ENCODE results near the gene PNPLA1.

The PNPLA1 gene

GRCh38 chr6:36245572-36246061, 24.2 kb upstream of the PNPLA1 start:
- H3K27ac ChIP-seq (ENCODE audit: low read depth in 2 of 2, low read length in 2 of 2): no peak overlapping the region
- H3K4me3 ChIP-seq (ENCODE audit: low read length in 2 of 2): no peak overlapping the region
- H3K36me3 ChIP-seq (ENCODE audit: control insufficient read depth in 2 of 2, insufficient read depth in 2 of 2, low read length in 2 of 2): no peaks in the 10 kb centered on the region
- H3K9me3 ChIP-seq (ENCODE audit: control insufficient read depth in 2 of 2, low read length in 2 of 2): no peaks in the 10 kb centered on the region
- H3K9ac ChIP-seq (ENCODE audit: low read depth in 1 of 2, low read length in 2 of 2): peak overlapping the region in 1 of 2 donors; percentile 9
- peaks cover 4 to 8% of the 10 kb centered on the region in 2 donors for H3K4me1 ChIP-seq (ENCODE audit: control insufficient read depth in 2 of 2, insufficient read depth in 2 of 2, low read length in 2 of 2)
- H3K27me3 ChIP-seq (ENCODE audit: control insufficient read depth in 2 of 2, insufficient read depth in 2 of 2, low read length in 2 of 2): no peaks in the 10 kb centered on the region

GRCh38 chr6:36246506-36247268, 23.2 kb upstream of the PNPLA1 start:
- Histone ChIP-seq H3K9me3 (ENCODE audit: control insufficient read depth in 2 of 2, low read length in 2 of 2) (no peaks in the 10 kb centered on the region), H3K27ac (ENCODE audit: low read depth in 2 of 2, low read length in 2 of 2) (no peak overlapping the region), H3K4me1 (ENCODE audit: control insufficient read depth in 2 of 2, insufficient read depth in 2 of 2, low read length in 2 of 2) (peaks cover 4 to 8% of the 10 kb centered on the region in 2 donors), H3K27me3 (ENCODE audit: control insufficient read depth in 2 of 2, insufficient read depth in 2 of 2, low read length in 2 of 2) (no peaks in the 10 kb centered on the region), H3K4me3 (ENCODE audit: low read length in 2 of 2) (no peak overlapping the region), H3K9ac (ENCODE audit: low read depth in 1 of 2, low read length in 2 of 2) (no peak overlapping the region), H3K36me3 (ENCODE audit: control insufficient read depth in 2 of 2, insufficient read depth in 2 of 2, low read length in 2 of 2) (no peaks in the 10 kb centered on the region)

- Histone ChIP-seq H3K9ac (ENCODE audit: low read depth in 1 of 2, low read length in 2 of 2) (no peak overlapping the region), H3K36me3 (ENCODE audit: control insufficient read depth in 2 of 2, insufficient read depth in 2 of 2, low read length in 2 of 2) (no peaks in the 10 kb centered on the region), H3K4me1 (ENCODE audit: control insufficient read depth in 2 of 2, insufficient read depth in 2 of 2, low read length in 2 of 2) (peaks cover 4 to 8% of the 10 kb centered on the region in 2 donors), H3K9me3 (ENCODE audit: control insufficient read depth in 2 of 2, low read length in 2 of 2) (no peaks in the 10 kb centered on the region), H3K27me3 (ENCODE audit: control insufficient read depth in 2 of 2, insufficient read depth in 2 of 2, low read length in 2 of 2) (no peaks in the 10 kb centered on the region), H3K4me3 (ENCODE audit: low read length in 2 of 2) (no peak overlapping the region), H3K27ac (ENCODE audit: low read depth in 2 of 2, low read length in 2 of 2) (no peak overlapping the region)
Measured at GRCh38 chr6:36247693-36248092, 22.2 kb upstream of the PNPLA1 start.

- Histone ChIP-seq H3K27me3 (ENCODE audit: control insufficient read depth in 2 of 2, insufficient read depth in 2 of 2, low read length in 2 of 2) (no peaks in the 10 kb centered on the region), H3K9me3 (ENCODE audit: control insufficient read depth in 2 of 2, low read length in 2 of 2) (no peaks in the 10 kb centered on the region), H3K4me1 (ENCODE audit: control insufficient read depth in 2 of 2, insufficient read depth in 2 of 2, low read length in 2 of 2) (peaks cover 4 to 8% of the 10 kb centered on the region in 2 donors), H3K9ac (ENCODE audit: low read depth in 1 of 2, low read length in 2 of 2) (no peak overlapping the region), H3K36me3 (ENCODE audit: control insufficient read depth in 2 of 2, insufficient read depth in 2 of 2, low read length in 2 of 2) (no peaks in the 10 kb centered on the region), H3K27ac (ENCODE audit: low read depth in 2 of 2, low read length in 2 of 2) (no peak overlapping the region), H3K4me3 (ENCODE audit: low read length in 2 of 2) (no peak overlapping the region)
Measured at GRCh38 chr6:36248980-36249379, 20.9 kb upstream of the PNPLA1 start.

- Histone ChIP-seq H3K27me3 (ENCODE audit: control insufficient read depth in 2 of 2, insufficient read depth in 2 of 2, low read length in 2 of 2) (no peaks in the 10 kb centered on the region), H3K9me3 (ENCODE audit: control insufficient read depth in 2 of 2, low read length in 2 of 2) (no peaks in the 10 kb centered on the region), H3K9ac (ENCODE audit: low read depth in 1 of 2, low read length in 2 of 2) (no peak overlapping the region), H3K4me3 (ENCODE audit: low read length in 2 of 2) (no peak overlapping the region), H3K27ac (ENCODE audit: low read depth in 2 of 2, low read length in 2 of 2) (no peak overlapping the region), H3K36me3 (ENCODE audit: control insufficient read depth in 2 of 2, insufficient read depth in 2 of 2, low read length in 2 of 2) (no peaks in the 10 kb centered on the region), H3K4me1 (ENCODE audit: control insufficient read depth in 2 of 2, insufficient read depth in 2 of 2, low read length in 2 of 2) (peaks cover 4 to 8% of the 10 kb centered on the region in 2 donors)
Measured at GRCh38 chr6:36249536-36249935, 20.3 kb upstream of the PNPLA1 start.

GRCh38 chr6:36252005-36252404, 17.9 kb upstream of the PNPLA1 start:
- Histone ChIP-seq H3K4me1 (ENCODE audit: control insufficient read depth in 2 of 2, insufficient read depth in 2 of 2, low read length in 2 of 2) (no peaks in the 10 kb centered on the region), H3K4me3 (ENCODE audit: low read length in 2 of 2) (no peak overlapping the region), H3K36me3 (ENCODE audit: control insufficient read depth in 2 of 2, insufficient read depth in 2 of 2, low read length in 2 of 2) (no peaks in the 10 kb centered on the region), H3K9ac (ENCODE audit: low read depth in 1 of 2, low read length in 2 of 2) (no peak overlapping the region), H3K27me3 (ENCODE audit: control insufficient read depth in 2 of 2, insufficient read depth in 2 of 2, low read length in 2 of 2) (no peaks in the 10 kb centered on the region), H3K9me3 (ENCODE audit: control insufficient read depth in 2 of 2, low read length in 2 of 2) (no peaks in the 10 kb centered on the region), H3K27ac (ENCODE audit: low read depth in 2 of 2, low read length in 2 of 2) (no peak overlapping the region)

GRCh38 chr6:36263390-36264000, 6.4 kb upstream of the PNPLA1 start:
- no peak overlapping the region for H3K9ac ChIP-seq (ENCODE audit: low read depth in 1 of 2, low read length in 2 of 2)
- no peaks in the 10 kb centered on the region for H3K36me3 ChIP-seq (ENCODE audit: control insufficient read depth in 2 of 2, insufficient read depth in 2 of 2, low read length in 2 of 2)
- no peaks in the 10 kb centered on the region for H3K4me1 ChIP-seq (ENCODE audit: control insufficient read depth in 2 of 2, insufficient read depth in 2 of 2, low read length in 2 of 2)
- no peak overlapping the region for H3K27ac ChIP-seq (ENCODE audit: low read depth in 2 of 2, low read length in 2 of 2)
- H3K9me3 ChIP-seq (ENCODE audit: control insufficient read depth in 2 of 2, low read length in 2 of 2): peaks cover 4 to 5% of the 10 kb centered on the region in 2 donors
- no peaks in the 10 kb centered on the region for H3K27me3 ChIP-seq (ENCODE audit: control insufficient read depth in 2 of 2, insufficient read depth in 2 of 2, low read length in 2 of 2)
- H3K4me3 ChIP-seq (ENCODE audit: low read length in 2 of 2): no peak overlapping the region

- Histone ChIP-seq H3K27me3 (ENCODE audit: control insufficient read depth in 2 of 2, insufficient read depth in 2 of 2, low read length in 2 of 2) (peaks cover 2% of the 10 kb centered on the region in 2 donors), H3K4me3 (ENCODE audit: low read length in 2 of 2) (no peak overlapping the region), H3K4me1 (ENCODE audit: control insufficient read depth in 2 of 2, insufficient read depth in 2 of 2, low read length in 2 of 2) (no peaks in the 10 kb centered on the region), H3K9ac (ENCODE audit: low read depth in 1 of 2, low read length in 2 of 2) (no peak overlapping the region), H3K9me3 (ENCODE audit: control insufficient read depth in 2 of 2, low read length in 2 of 2) (peaks cover 4 to 5% of the 10 kb centered on the region in 2 donors), H3K36me3 (ENCODE audit: control insufficient read depth in 2 of 2, insufficient read depth in 2 of 2, low read length in 2 of 2) (no peaks in the 10 kb centered on the region), H3K27ac (ENCODE audit: low read depth in 2 of 2, low read length in 2 of 2) (no peak overlapping the region)
Measured at GRCh38 chr6:36265744-36266143, 4.1 kb upstream of the PNPLA1 start.

GRCh38 chr6:36266913-36267644, 2.8 kb upstream of the PNPLA1 start:
- Histone ChIP-seq H3K4me1 (ENCODE audit: control insufficient read depth in 2 of 2, insufficient read depth in 2 of 2, low read length in 2 of 2) (no peaks in the 10 kb centered on the region), H3K27ac (ENCODE audit: low read depth in 2 of 2, low read length in 2 of 2) (no peak overlapping the region), H3K36me3 (ENCODE audit: control insufficient read depth in 2 of 2, insufficient read depth in 2 of 2, low read length in 2 of 2) (no peaks in the 10 kb centered on the region)

More at GRCh38 chr6:36266913-36267644, 2.8 kb upstream of the PNPLA1 start:
- Histone ChIP-seq H3K9ac (ENCODE audit: low read depth in 1 of 2, low read length in 2 of 2) (no peak overlapping the region), H3K27me3 (ENCODE audit: control insufficient read depth in 2 of 2, insufficient read depth in 2 of 2, low read length in 2 of 2) (peaks cover 4 to 6% of the 10 kb centered on the region in 2 donors), H3K4me3 (ENCODE audit: low read length in 2 of 2) (no peak overlapping the region), H3K9me3 (ENCODE audit: control insufficient read depth in 2 of 2, low read length in 2 of 2) (peaks cover 4 to 5% of the 10 kb centered on the region in 2 donors)

Data from mucosa of rectum (tissue), 2 donors.